Nephron (organoid): Measurements from ENCODE around the gene MCRS1.
"Not testable (repeated sequence)": the region's sequence is repeated elsewhere in the genome, so short reads cannot be mapped to it uniquely, and the experiment has no call there.

ENCODE experiments used
- H3K27ac Mint-ChIP-seq, 3 experiments: 2 replicates each; pipeline ENCODE4 v1.8.0; 2020; ENCODE audit warnings: mixed read lengths in 3 of 3, mild to moderate bottlenecking in 2 of 3, moderate library complexity in 1 of 3
- H3K27me3 Mint-ChIP-seq: 2 replicates; pipeline ENCODE4 v1.8.0; 2021; ENCODE audit warnings: low read depth, mild to moderate bottlenecking, moderate library complexity, mixed read lengths
- H3K36me3 Mint-ChIP-seq: 2 replicates; pipeline ENCODE4 v1.8.0; 2020; ENCODE audit warnings: low read depth, mixed read lengths
- H3K4me1 Mint-ChIP-seq: 2 replicates; pipeline ENCODE4 v1.8.0; 2020; ENCODE audit warnings: mixed read lengths
- H3K4me3 Mint-ChIP-seq, 3 experiments: 2 replicates each; pipeline ENCODE4 v1.8.0; 2020; ENCODE audit warnings: mild to moderate bottlenecking in 3 of 3, mixed read lengths in 3 of 3, moderate library complexity in 2 of 3
- H3K9me3 Mint-ChIP-seq: 2 replicates; pipeline ENCODE4 v1.8.0; 2020; ENCODE audit warnings: mixed read lengths
- TF ChIP-seq, protein P1 (sequence below), 3 experiments: fragments of 200-600 bp; sonication (generic); IDR thresholded peaks; one replicate each; pipeline ENCODE4 v1.5.0; 2021; ENCODE audit warnings: antibody characterized with exemption in 3 of 3; ENCODE audit not compliant: unreplicated experiment in 3 of 3

Gene MCRS1

DNA sequence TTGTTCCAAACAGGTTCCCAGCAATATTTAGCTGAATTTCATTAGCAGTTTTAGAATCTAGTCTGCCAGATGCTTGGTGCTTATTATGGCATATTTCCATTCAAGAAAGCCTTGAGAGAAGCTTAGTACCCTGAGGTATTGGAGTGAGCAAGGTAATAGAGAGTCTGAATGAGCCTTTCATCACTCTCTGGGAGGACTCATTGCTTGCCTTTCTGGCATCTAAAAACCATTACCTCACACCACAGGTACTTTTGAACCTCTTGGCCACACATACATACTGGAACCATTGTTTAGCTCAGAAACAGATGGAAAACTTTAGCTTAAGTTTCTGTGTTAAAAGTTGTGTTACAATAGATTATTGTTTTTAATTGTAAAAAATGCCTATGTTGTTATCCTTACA is 56.5 kb downstream of the MCRS1 start:
- Mint-ChIP-seq H3K4me1 (no peaks in the 10 kb centered on the region), H3K27ac (no peak overlapping the region), H3K27me3 (no peaks in the 10 kb centered on the region), H3K36me3 (peaks cover 11% of the 10 kb centered on the region), H3K9me3 (no peaks in the 10 kb centered on the region), H3K4me3 (no peak overlapping the region)
- TF ChIP-seq, protein P1, sequence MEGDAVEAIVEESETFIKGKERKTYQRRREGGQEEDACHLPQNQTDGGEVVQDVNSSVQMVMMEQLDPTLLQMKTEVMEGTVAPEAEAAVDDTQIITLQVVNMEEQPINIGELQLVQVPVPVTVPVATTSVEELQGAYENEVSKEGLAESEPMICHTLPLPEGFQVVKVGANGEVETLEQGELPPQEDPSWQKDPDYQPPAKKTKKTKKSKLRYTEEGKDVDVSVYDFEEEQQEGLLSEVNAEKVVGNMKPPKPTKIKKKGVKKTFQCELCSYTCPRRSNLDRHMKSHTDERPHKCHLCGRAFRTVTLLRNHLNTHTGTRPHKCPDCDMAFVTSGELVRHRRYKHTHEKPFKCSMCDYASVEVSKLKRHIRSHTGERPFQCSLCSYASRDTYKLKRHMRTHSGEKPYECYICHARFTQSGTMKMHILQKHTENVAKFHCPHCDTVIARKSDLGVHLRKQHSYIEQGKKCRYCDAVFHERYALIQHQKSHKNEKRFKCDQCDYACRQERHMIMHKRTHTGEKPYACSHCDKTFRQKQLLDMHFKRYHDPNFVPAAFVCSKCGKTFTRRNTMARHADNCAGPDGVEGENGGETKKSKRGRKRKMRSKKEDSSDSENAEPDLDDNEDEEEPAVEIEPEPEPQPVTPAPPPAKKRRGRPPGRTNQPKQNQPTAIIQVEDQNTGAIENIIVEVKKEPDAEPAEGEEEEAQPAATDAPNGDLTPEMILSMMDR (IDR thresholded peaks at IDR 0.05; ENCODE audit: unreplicated experiment in 3 of 3): no peak

DNA sequence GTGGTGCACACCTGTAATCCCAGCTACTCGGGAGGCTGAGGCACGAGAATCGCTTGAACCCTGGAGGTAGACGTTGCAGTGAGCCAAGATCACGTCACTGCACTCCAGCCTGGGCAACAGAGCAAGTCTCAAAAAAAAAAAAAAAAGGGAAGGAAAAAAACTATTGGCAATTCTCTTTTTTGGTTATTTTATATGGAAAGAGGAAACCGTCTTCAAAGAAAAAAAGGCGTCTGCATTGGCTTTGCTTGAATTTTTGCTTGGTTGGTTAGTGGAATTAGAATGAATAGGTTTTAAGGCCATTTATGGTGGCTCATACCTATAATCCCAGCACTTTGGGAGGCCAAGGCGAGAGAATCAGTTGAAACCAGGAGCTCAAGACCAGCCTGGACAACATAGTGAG is 58.3 kb downstream of the MCRS1 start:
- H3K9me3 Mint-ChIP-seq, H3K27ac Mint-ChIP-seq, H3K27me3 Mint-ChIP-seq, H3K4me3 Mint-ChIP-seq, H3K4me1 Mint-ChIP-seq: not testable (repeated sequence)
- peaks cover 16% of the 10 kb centered on the region for H3K36me3 Mint-ChIP-seq
